IMR-90 (cell line): Measurements from ENCODE around the gene CNBD2. TPM values are rescaled to one million over a fixed set of nuclear protein-coding genes. Genes with fewer than 3 reads are reported as not detected.

Experiments
- ATAC-seq: fragments of 200-7000 bp; cut with Tn5 transposase; 2 replicates; pipeline ENCODE4 v1.9.1; 2020; ENCODE audit warnings: low read depth, mild to moderate bottlenecking, moderate library complexity
- BruUV-seq: library from RNA; stranded (reverse); fragments of 400-500 nt; replicated peaks from 2 replicates; lab custom pipeline; 2021; lab: Mats Ljungman, UMichigan
- CTCF ChIA-PET: fragments of 300-600 bp; formaldehyde crosslinking; extraction: SDS; loops from one replicate; lab custom pipeline; 2021; ENCODE audit warnings: antibody characterized with exemption; lab: Yijun Ruan, JAX
- POLR2A ChIA-PET: fragments of 300-600 bp; sonication (Branson Sonifier 250); formaldehyde crosslinking; loops from one replicate; lab custom pipeline; 2022; ENCODE audit warnings: antibody characterized with exemption; ENCODE audit not compliant: unreplicated experiment; lab: Charles Lee
- DNase-seq: peaks from one replicate; pipeline ENCODE4 v3.0.0; 2013
- H2AFZ ChIP-seq: replicated peaks from 2 replicates; pipeline ENCODE3; 2013; ENCODE audit warnings: low read length, mild to moderate bottlenecking; ENCODE audit not compliant: poor library complexity
- H2AK5ac ChIP-seq: 2 replicates; pipeline ENCODE4 v1.6.1; 2013; ENCODE audit warnings: low read depth, low read length, inconsistent platforms
- H2AK9ac ChIP-seq: replicated peaks from 2 replicates; pipeline ENCODE3; 2013; ENCODE audit warnings: mild to moderate bottlenecking, low read depth, low read length, moderate library complexity; ENCODE audit not compliant: poor library complexity
- H2BK120ac ChIP-seq: 2 replicates; pipeline ENCODE4 v1.6.1; 2013; ENCODE audit warnings: low read depth, low read length, inconsistent platforms
- H2BK15ac ChIP-seq: 3 replicates; pipeline ENCODE4 v1.6.1; 2013; ENCODE audit warnings: low read depth, low read length, inconsistent platforms
- H2BK20ac ChIP-seq: 2 replicates; pipeline ENCODE4 v1.6.1; 2013; ENCODE audit warnings: low read depth, mild to moderate bottlenecking, inconsistent platforms, low read length, moderate library complexity
- H2BK5ac ChIP-seq: 2 replicates; pipeline ENCODE4 v1.6.1; 2013; ENCODE audit warnings: mild to moderate bottlenecking, low read depth, low read length, inconsistent platforms; ENCODE audit not compliant: poor library complexity, severe bottlenecking
- H3K14ac ChIP-seq: replicated peaks from 2 replicates; pipeline ENCODE4 v1.6.1; 2013; ENCODE audit warnings: low read depth, low read length, inconsistent platforms
- H3K18ac ChIP-seq: 2 replicates; pipeline ENCODE4 v1.6.1; 2013; ENCODE audit warnings: low read depth, low read length, control low read depth
- H3K23ac ChIP-seq: 2 replicates; pipeline ENCODE4 v1.6.1; 2013; ENCODE audit warnings: low read depth, low read length, inconsistent platforms
- H3K27ac ChIP-seq: 2 replicates; pipeline ENCODE4 v1.5.1; 2013; ENCODE audit warnings: mild to moderate bottlenecking, control low read depth, low read length; ENCODE audit not compliant: insufficient read depth
- H3K27me3 ChIP-seq: 2 replicates; pipeline ENCODE4 v1.6.1; 2013; ENCODE audit warnings: low read length; ENCODE audit not compliant: control insufficient read depth, insufficient read depth
- H3K36me3 ChIP-seq: 2 replicates; pipeline ENCODE4 v1.6.1; 2013; ENCODE audit warnings: low read length, mixed read lengths; ENCODE audit not compliant: control insufficient read depth, insufficient read depth
- H3K4ac ChIP-seq: 2 replicates; pipeline ENCODE4 v1.6.1; 2013; ENCODE audit warnings: low read depth, low read length, inconsistent platforms
- H3K4me1 ChIP-seq: 2 replicates; pipeline ENCODE4 v1.6.1; 2013; ENCODE audit warnings: low read length, mixed read lengths; ENCODE audit not compliant: control insufficient read depth, insufficient read depth
- H3K4me2 ChIP-seq: 2 replicates; pipeline ENCODE4 v1.6.1; 2013; ENCODE audit warnings: low read depth, mild to moderate bottlenecking, control low read depth, low read length, moderate library complexity
- H3K4me3 ChIP-seq: 2 replicates; pipeline ENCODE4 v1.5.1; 2013; ENCODE audit warnings: low read depth, mild to moderate bottlenecking, control low read depth, low read length, moderate library complexity; ENCODE audit not compliant: insufficient read depth
- H3K56ac ChIP-seq: 2 replicates; pipeline ENCODE4 v1.6.1; 2013; ENCODE audit warnings: low read length, inconsistent platforms; ENCODE audit not compliant: insufficient read depth; ENCODE audit errors: extremely low read depth
- H3K79me1 ChIP-seq, 2 experiments: 2 replicates each; pipeline ENCODE4 v1.6.1; 2013; ENCODE audit warnings: low read length in 2 of 2, inconsistent platforms in 1 of 2, low read depth in 1 of 2
- H3K9ac ChIP-seq: 2 replicates; pipeline ENCODE4 v1.6.1; 2013; ENCODE audit warnings: low read depth, low read length, control low read depth
- H3K9me1 ChIP-seq: 2 replicates; pipeline ENCODE4 v1.6.1; 2013; ENCODE audit warnings: low read length, inconsistent platforms; ENCODE audit not compliant: insufficient read depth
- H3K9me3 ChIP-seq: 2 replicates; pipeline ENCODE4 v1.6.1; 2013; ENCODE audit warnings: low read length; ENCODE audit not compliant: control insufficient read depth, insufficient read depth
- H4K20me1 ChIP-seq: 2 replicates; pipeline ENCODE4 v1.6.1; 2013; ENCODE audit warnings: low read length, inconsistent platforms; ENCODE audit not compliant: insufficient read depth
- H4K5ac ChIP-seq: 2 replicates; pipeline ENCODE4 v1.6.1; 2013; ENCODE audit warnings: mild to moderate bottlenecking, low read depth, low read length, control low read depth
- H4K8ac ChIP-seq, 2 experiments: 2 replicates each; pipeline ENCODE4 v1.6.1; 2013; ENCODE audit warnings: low read depth in 2 of 2, low read length in 2 of 2, control low read depth in 1 of 2, inconsistent platforms in 1 of 2
- H4K91ac ChIP-seq: 2 replicates; pipeline ENCODE4 v1.6.1; 2013; ENCODE audit warnings: low read depth, low read length, inconsistent platforms; ENCODE audit not compliant: insufficient read depth
- BHLHE40 ChIP-seq: fragments of 150-350 bp; IDR thresholded peaks from 2 replicates; pipeline ENCODE4 v1.6.1; 2016; ENCODE audit warnings: mild to moderate bottlenecking, low read depth, low read length
- CEBPB ChIP-seq: IDR thresholded peaks from 2 replicates; pipeline ENCODE4 v1.6.1; 2012; ENCODE audit warnings: low read depth, low read length, improper control_type of control experiment
- CHD1 ChIP-seq: IDR thresholded peaks from 2 replicates; pipeline ENCODE4 v1.6.1; 2012; ENCODE audit warnings: low read depth, low read length, improper control_type of control experiment
- FOS ChIP-seq: fragments of 150-350 bp; IDR thresholded peaks from 2 replicates; pipeline ENCODE4 v1.6.1; 2016; ENCODE audit warnings: low read depth, low read length
- MAFK ChIP-seq: IDR thresholded peaks from 2 replicates; pipeline ENCODE4 v1.6.1; 2012; ENCODE audit warnings: low read depth, low read length, improper control_type of control experiment
- MAZ ChIP-seq: IDR thresholded peaks from 2 replicates; pipeline ENCODE4 v1.6.1; 2012; ENCODE audit warnings: low read depth, mild to moderate bottlenecking, low read length, improper control_type of control experiment, moderate library complexity, borderline replicate concordance
- MXI1 ChIP-seq: IDR thresholded peaks from 2 replicates; pipeline ENCODE4 v1.6.1; 2012; ENCODE audit warnings: low read depth, mild to moderate bottlenecking, low read length, moderate library complexity, borderline replicate concordance
- NFE2L2 ChIP-seq: fragments of 150-350 bp; IDR thresholded peaks from 2 replicates; pipeline ENCODE4 v1.6.1; 2016; ENCODE audit warnings: low read depth, mild to moderate bottlenecking, low read length
- POLR2A ChIP-seq: IDR thresholded peaks from 2 replicates; pipeline ENCODE4 v1.6.1; 2012; ENCODE audit warnings: mild to moderate bottlenecking, low read depth, low read length
- RAD21 ChIP-seq: IDR thresholded peaks from 2 replicates; pipeline ENCODE4 v1.6.1; 2012; ENCODE audit warnings: low read length, improper control_type of control experiment
- RCOR1 ChIP-seq: IDR thresholded peaks from 2 replicates; pipeline ENCODE4 v1.6.1; 2012; ENCODE audit warnings: mild to moderate bottlenecking, low read length, improper control_type of control experiment; ENCODE audit not compliant: insufficient replicate concordance
- RFX5 ChIP-seq: IDR thresholded peaks from 2 replicates; pipeline ENCODE4 v1.8.0; 2012; ENCODE audit warnings: low read depth, mild to moderate bottlenecking, low read length, moderate library complexity
- SMC3 ChIP-seq: fragments of 150-350 bp; IDR thresholded peaks from 2 replicates; pipeline ENCODE4 v1.6.1; 2016; ENCODE audit warnings: low read depth, mild to moderate bottlenecking, antibody characterized with exemption, low read length, moderate library complexity
- WGBS, 2 experiments: methylation state at CpG; one replicate each; pipeline versions ENCODE4 v1.1.5 to v1.1.7; 2013; ENCODE audit warnings: missing lambda C conversion rate in 2 of 2; ENCODE audit not compliant: insufficient read length in 1 of 2; ENCODE audit errors: extremely low coverage in 2 of 2; 5-methylcytosine and 5-hydroxymethylcytosine counted together
- dilution Hi-C: fragments of 300-500 bp; cut with HindIII; formaldehyde crosslinking; loops from one replicate; pipeline ENCODE4 v1.14.3; 2018; ENCODE audit warnings: low sequenced_read_pairs; ENCODE audit not compliant: unreplicated experiment
- in situ Hi-C: fragments of 300-500 bp; cut with MboI; formaldehyde crosslinking; loops from 3 replicates; pipeline ENCODE4 v1.14.3; 2019; ENCODE audit warnings: low sequenced_read_pairs, inconsistent platforms, mixed read lengths
- intact Hi-C: fragments of 100-400 bp; cut with micrococcal nuclease; formaldehyde crosslinking; loops from 2 replicates; pipeline ENCODE4 v1.10.0; 2022
- polyA plus RNA-seq, 3 experiments: library from polyadenylated mRNA; depleted of rRNA; stranded (reverse); fragments of >200 nt; gene quantifications; 2 replicates each; pipeline ENCODE4 v1.2.3, GENCODE V29; 2012; ENCODE audit warnings: low replicate concordance in 1 of 3
- total RNA-seq: library from RNA; depleted of rRNA; stranded (reverse); fragments of >200 nt; gene quantifications from 2 replicates; pipeline ENCODE4 v1.2.3, GENCODE V29; 2012
- TF ChIP-seq, protein P1 (sequence below): fragments of 150-350 bp; IDR thresholded peaks from 2 replicates; pipeline ENCODE4 v1.6.1; 2017; ENCODE audit warnings: mild to moderate bottlenecking, antibody characterized with exemption, low read length, low read depth
- TF ChIP-seq, protein P2 (sequence below): fragments of 150-350 bp; IDR thresholded peaks from 2 replicates; pipeline ENCODE4 v1.6.1; 2016; ENCODE audit warnings: low read depth, mild to moderate bottlenecking, low read length, moderate library complexity, borderline replicate concordance
- TF ChIP-seq, protein P3 (sequence below): conservative IDR thresholded peaks from 2 replicates; pipeline ENCODE4 v1.5.1; 2012; ENCODE audit warnings: mild to moderate bottlenecking, low read depth, low read length, improper control_type of control experiment

CNBD2 gene
- total and polyA plus RNA-seq, 2 of the 4 experiments (the other 2 are of a cell fraction), result 0.90 to 1.7 TPM

DNA sequence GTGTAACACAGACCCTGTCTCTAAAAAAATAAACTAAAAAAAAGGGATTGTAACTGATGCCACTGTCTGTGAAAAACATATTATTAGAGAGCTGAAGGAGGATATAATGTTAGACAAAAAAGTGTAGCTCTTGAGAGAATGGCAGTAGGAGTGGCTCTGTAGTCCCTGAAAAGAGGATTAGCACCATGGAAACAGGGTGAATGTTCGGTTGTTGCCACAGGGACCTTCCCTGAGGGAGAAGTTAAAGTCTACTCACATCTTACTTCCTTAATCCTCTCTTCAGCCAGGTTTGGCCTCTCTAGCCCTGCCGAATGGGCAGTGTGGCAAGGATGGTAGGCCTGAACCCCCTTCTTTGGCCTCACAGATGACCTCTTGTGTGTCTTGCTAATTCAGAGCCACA, 26.1 kb upstream of the CNBD2 start:
- no peak overlapping the region for H2BK20ac ChIP-seq
- H3K9me1 ChIP-seq, result peaks cover 17% of the 10 kb centered on the region
- H3K27me3 ChIP-seq, result no peaks in the 10 kb centered on the region
- no peak overlapping the region for H3K23ac ChIP-seq
- H3K14ac ChIP-seq, result no peak overlapping the region
- no peak overlapping the region for H2BK120ac ChIP-seq
- no peak overlapping the region for H2BK5ac ChIP-seq
- no TSS peak for BruUV-seq
- no peak overlapping the region for H2AK9ac ChIP-seq
- H2AK5ac ChIP-seq, result no peak overlapping the region
- WGBS, 2 experiments, result no CpG with 5 or more reads among the region's 2 CpGs
- TF ChIP-seq SMC3 (no peak), RAD21 (no peak), POLR2A (no peak), NFE2L2 (no peak), MAZ (no peak), MAFK (no peak), BHLHE40 (no peak), MXI1 (no peak), FOS (no peak), RCOR1 (no peak), RFX5 (no peak), CHD1 (no peak), CEBPB (no peak)
- TF ChIP-seq, protein P1, sequence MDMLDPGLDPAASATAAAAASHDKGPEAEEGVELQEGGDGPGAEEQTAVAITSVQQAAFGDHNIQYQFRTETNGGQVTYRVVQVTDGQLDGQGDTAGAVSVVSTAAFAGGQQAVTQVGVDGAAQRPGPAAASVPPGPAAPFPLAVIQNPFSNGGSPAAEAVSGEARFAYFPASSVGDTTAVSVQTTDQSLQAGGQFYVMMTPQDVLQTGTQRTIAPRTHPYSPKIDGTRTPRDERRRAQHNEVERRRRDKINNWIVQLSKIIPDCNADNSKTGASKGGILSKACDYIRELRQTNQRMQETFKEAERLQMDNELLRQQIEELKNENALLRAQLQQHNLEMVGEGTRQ, result no peak
- TF ChIP-seq, protein P2, sequence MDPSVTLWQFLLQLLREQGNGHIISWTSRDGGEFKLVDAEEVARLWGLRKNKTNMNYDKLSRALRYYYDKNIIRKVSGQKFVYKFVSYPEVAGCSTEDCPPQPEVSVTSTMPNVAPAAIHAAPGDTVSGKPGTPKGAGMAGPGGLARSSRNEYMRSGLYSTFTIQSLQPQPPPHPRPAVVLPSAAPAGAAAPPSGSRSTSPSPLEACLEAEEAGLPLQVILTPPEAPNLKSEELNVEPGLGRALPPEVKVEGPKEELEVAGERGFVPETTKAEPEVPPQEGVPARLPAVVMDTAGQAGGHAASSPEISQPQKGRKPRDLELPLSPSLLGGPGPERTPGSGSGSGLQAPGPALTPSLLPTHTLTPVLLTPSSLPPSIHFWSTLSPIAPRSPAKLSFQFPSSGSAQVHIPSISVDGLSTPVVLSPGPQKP, result no peak
- TF ChIP-seq, protein P3, sequence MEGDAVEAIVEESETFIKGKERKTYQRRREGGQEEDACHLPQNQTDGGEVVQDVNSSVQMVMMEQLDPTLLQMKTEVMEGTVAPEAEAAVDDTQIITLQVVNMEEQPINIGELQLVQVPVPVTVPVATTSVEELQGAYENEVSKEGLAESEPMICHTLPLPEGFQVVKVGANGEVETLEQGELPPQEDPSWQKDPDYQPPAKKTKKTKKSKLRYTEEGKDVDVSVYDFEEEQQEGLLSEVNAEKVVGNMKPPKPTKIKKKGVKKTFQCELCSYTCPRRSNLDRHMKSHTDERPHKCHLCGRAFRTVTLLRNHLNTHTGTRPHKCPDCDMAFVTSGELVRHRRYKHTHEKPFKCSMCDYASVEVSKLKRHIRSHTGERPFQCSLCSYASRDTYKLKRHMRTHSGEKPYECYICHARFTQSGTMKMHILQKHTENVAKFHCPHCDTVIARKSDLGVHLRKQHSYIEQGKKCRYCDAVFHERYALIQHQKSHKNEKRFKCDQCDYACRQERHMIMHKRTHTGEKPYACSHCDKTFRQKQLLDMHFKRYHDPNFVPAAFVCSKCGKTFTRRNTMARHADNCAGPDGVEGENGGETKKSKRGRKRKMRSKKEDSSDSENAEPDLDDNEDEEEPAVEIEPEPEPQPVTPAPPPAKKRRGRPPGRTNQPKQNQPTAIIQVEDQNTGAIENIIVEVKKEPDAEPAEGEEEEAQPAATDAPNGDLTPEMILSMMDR, result no peak
- ATAC-seq, result no peak
- ChIA-PET CTCF (interaction anchor here (1.9 kb wide), 1 partner anchor 12 kb away, joined by 12 read pairs; the partner anchor contains the start of gene SCAND1), POLR2A (no interaction called here)
- dilution Hi-C loops (no loop called here), in situ Hi-C loops (no loop called here), intact Hi-C loops (no loop called here)
- H3K4ac ChIP-seq, result no peak overlapping the region
- H4K8ac ChIP-seq, result no peak overlapping the region
- no peak overlapping the region for H3K27ac ChIP-seq
- no peak overlapping the region for H2AFZ ChIP-seq
- H3K79me1 ChIP-seq, result peaks cover 14 to 51% of the 10 kb centered on the region in 2 experiments
- H3K4me2 ChIP-seq, result no peak overlapping the region
- no peak overlapping the region for H2BK15ac ChIP-seq
- H3K18ac ChIP-seq, result no peak overlapping the region
- no peak for DNase-seq
- H3K4me3 ChIP-seq, result no peak overlapping the region
- peaks cover 4% of the 10 kb centered on the region for H4K20me1 ChIP-seq
- peaks cover 36% of the 10 kb centered on the region for H3K36me3 ChIP-seq
- no peaks in the 10 kb centered on the region for H3K9me3 ChIP-seq
- no peak overlapping the region for H4K91ac ChIP-seq
- no peak overlapping the region for H3K56ac ChIP-seq
- no peak overlapping the region for H4K5ac ChIP-seq
- peaks cover 8% of the 10 kb centered on the region for H3K4me1 ChIP-seq
- H3K9ac ChIP-seq, result no peak overlapping the region
